Measurements from ENCODE around the gene TECPR1.

DNA sequence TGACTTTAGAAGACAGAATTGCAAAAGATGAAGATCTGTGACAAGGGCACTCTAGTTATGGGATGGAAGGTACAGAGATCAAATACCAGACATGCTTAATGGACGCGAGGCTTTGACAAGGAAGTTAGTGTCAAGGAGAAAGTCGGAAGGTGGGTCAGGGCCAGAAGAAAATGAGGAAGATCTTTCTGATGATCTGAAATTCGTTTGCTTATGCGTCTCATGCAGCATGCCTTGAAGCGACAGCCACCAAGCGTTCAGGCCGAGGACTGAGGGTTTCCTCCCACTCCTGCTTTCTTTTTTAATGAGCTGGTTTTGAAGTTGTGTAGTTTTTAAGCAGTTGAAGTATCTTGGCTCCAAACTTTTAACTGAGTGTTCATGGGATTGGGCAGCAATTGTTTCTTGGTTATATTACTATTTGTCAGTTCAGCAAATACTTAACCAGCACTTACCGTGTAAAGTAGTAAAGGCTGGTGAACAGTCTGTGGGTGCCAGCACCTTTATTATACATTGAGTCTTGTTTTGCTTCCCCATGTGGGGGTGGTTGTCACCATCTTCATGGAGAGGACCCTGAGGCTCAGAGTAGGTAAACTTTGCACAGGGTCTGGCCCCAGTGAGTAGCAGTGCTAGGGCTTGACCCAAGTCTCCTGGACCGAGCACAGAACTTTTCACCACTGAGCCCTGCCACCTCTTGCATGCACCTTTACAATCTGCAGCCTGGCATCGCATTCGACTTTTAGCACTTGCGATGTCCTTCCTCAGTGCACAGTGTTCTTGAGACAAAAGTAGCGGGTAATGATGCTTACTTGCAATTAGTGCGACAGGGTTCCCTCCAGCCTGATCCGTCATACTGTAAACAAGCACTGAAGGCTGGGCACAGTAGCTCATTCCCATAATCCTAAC, 55.1 kb downstream of the TECPR1 start:
- TF ChIP-seq ZNF274 (IDR thresholded peaks at IDR 0.05; ENCODE audit: low read depth, low read length) (no peak), SUZ12 (IDR thresholded peaks at IDR 0.05; ENCODE audit: extremely low read depth, insufficient read depth, insufficient read length) (no peak)

Data from NT2/D1 (cell line).